H1 (cell line): Measurements from ENCODE around the gene TOR4A. TPM values are rescaled to one million over a fixed set of nuclear protein-coding genes. Genes with fewer than 3 reads are reported as not detected.

ENCODE experiments used
- BCL11A ChIP-seq, 2 experiments: IDR thresholded peaks; one replicate each; pipeline ENCODE4 v1.6.1; 2011; ENCODE audit warnings: low read depth in 2 of 2, low read length in 2 of 2, mild to moderate bottlenecking in 2 of 2
- BRCA1 ChIP-seq: IDR thresholded peaks from 2 replicates; pipeline ENCODE4 v1.6.1; 2012; ENCODE audit warnings: low read depth, low read length, improper control_type of control experiment
- EGR1 ChIP-seq: IDR thresholded peaks from 2 replicates; pipeline ENCODE4 v1.6.1; 2011; ENCODE audit warnings: low read depth, low read length, borderline replicate concordance
- JUN ChIP-seq: IDR thresholded peaks from 2 replicates; pipeline ENCODE4 v1.6.1; 2011; ENCODE audit warnings: low read depth, mild to moderate bottlenecking, improper control_type of control experiment, low read length
- SIN3A ChIP-seq, 2 experiments: IDR thresholded peaks in 1 of 2; conservative IDR thresholded peaks in 1 of 2; 2 replicates each; pipeline ENCODE4 v1.6.1; 2011 to 2012; ENCODE audit warnings: low read length in 2 of 2, improper control_type of control experiment in 1 of 2, low read depth in 1 of 2, mild to moderate bottlenecking in 1 of 2
- SP2 ChIP-seq: IDR thresholded peaks from 2 replicates; pipeline ENCODE4 v1.6.1; 2012; ENCODE audit warnings: mild to moderate bottlenecking, low read length, inconsistent platforms
- polyA plus RNA-seq, 7 experiments: library from polyadenylated mRNA; depleted of rRNA in 3 of 7; stranded (reverse) in 5 of 7; unstranded in 2 of 7; fragments of >200 nt in 5 of 7; fragments of 200-250 nt in 2 of 7; gene quantifications; 1 replicate in 5 of 7; 2 replicates in 1 of 7; 4 replicates in 1 of 7; pipeline versions ENCODE4 v1.2.1 to v1.2.3, GENCODE V29; 2011 to 2013; ENCODE audit warnings: missing spikeins in 2 of 7, mixed read lengths in 2 of 7
- total RNA-seq: library from RNA; stranded (reverse); fragmentation: NEBNext Ultra II Directional; extraction: Animal tissue kit (Norgen Biotek cat#: 25700); gene quantifications from 2 replicates; pipeline ENCODE4 v1.2.1, GENCODE V29; 2021

TOR4A gene
- total and polyA plus RNA-seq, 2 of the 8 experiments (the other 6 are each of a cell fraction or from before 2014, with no cell fraction given), result 8.4 to 9.3 TPM

- TF ChIP-seq EGR1 (no peak), SIN3A (conservative IDR thresholded peaks at IDR 0.05 in 1 of 2, IDR thresholded peaks at IDR 0.05 in 1 of 2; ENCODE audit: low read depth in 1 of 2, low read length in 2 of 2) (no peak), SP2 (no peak), BCL11A (IDR thresholded peaks at IDR 0.05; ENCODE audit: low read depth in 2 of 2, low read length in 2 of 2) (no peak), JUN (no peak), BRCA1 (no peak)
Observed at GRCh38 chr9:137264067-137264466, 13.5 kb upstream of the TOR4A start (continued).
